Mesothelial cell of epicardium (in vitro differentiated cells): ENCODE measurements around the gene UNC5A. TPM values are rescaled to one million over a fixed set of nuclear protein-coding genes. Genes with fewer than 3 reads are reported as not detected.

Source experiments
- DNase-seq, 2 experiments: peaks; one replicate each; pipeline ENCODE4 v3.0.0; 2021; ENCODE audit warnings: low spot score in 2 of 2; ENCODE audit not compliant: unreplicated experiment in 2 of 2
- H3K27ac Mint-ChIP-seq: 2 replicates; pipeline ENCODE4 v1.8.0; 2021; ENCODE audit warnings: mixed read lengths
- H3K27me3 Mint-ChIP-seq: 2 replicates; pipeline ENCODE4 v1.8.0; 2021; ENCODE audit warnings: low read depth, mixed read lengths
- H3K36me3 Mint-ChIP-seq: 2 replicates; pipeline ENCODE4 v1.8.0; 2021; ENCODE audit warnings: mixed read lengths
- H3K4me1 Mint-ChIP-seq: 2 replicates; pipeline ENCODE4 v1.8.0; 2021; ENCODE audit warnings: mixed read lengths
- H3K4me3 Mint-ChIP-seq: 2 replicates; pipeline ENCODE4 v1.8.0; 2021; ENCODE audit warnings: mild to moderate bottlenecking, moderate library complexity, mixed read lengths
- H3K9me3 Mint-ChIP-seq: 2 replicates; pipeline ENCODE4 v1.8.0; 2021; ENCODE audit warnings: mixed read lengths
- CTCF ChIP-seq: fragments of 200-600 bp; sonication (generic); IDR thresholded peaks from one replicate; pipeline ENCODE4 v1.5.0; 2021; ENCODE audit warnings: antibody characterized with exemption; ENCODE audit not compliant: unreplicated experiment
- total RNA-seq: library from RNA; stranded (reverse); gene quantifications from 3 replicates; pipeline ENCODE4 v1.2.1, GENCODE V29; 2021

Gene UNC5A
- total RNA-seq, 1 donor from 2014 or later: not detected

- H3K4me1 Mint-ChIP-seq: no peaks in the 10 kb centered on the region
- DNase-seq: no peak
- TF ChIP-seq CTCF: no peak
- H3K36me3 Mint-ChIP-seq: no peaks in the 10 kb centered on the region
- H3K27me3 Mint-ChIP-seq: peaks cover 28% of the 10 kb centered on the region
- no peak overlapping the region for H3K4me3 Mint-ChIP-seq
- no peak overlapping the region for H3K27ac Mint-ChIP-seq
- no peaks in the 10 kb centered on the region for H3K9me3 Mint-ChIP-seq
These were observed 78.5 kb downstream of the UNC5A start for GRCh38 chr5:176888865-176889165.

- Mint-ChIP-seq H3K27me3 (peaks cover 28% of the 10 kb centered on the region), H3K4me3 (no peak overlapping the region), H3K27ac (no peak overlapping the region), H3K9me3 (no peaks in the 10 kb centered on the region), H3K36me3 (no peaks in the 10 kb centered on the region), H3K4me1 (no peaks in the 10 kb centered on the region)
- peak in 1 of 2 experiments; percentile 34 for DNase-seq
- no peak for TF ChIP-seq CTCF
These were observed 79.2 kb downstream of the UNC5A start for GRCh38 chr5:176889321-176890280.

GRCh38 chr5:176890455-176891330, 80.3 kb downstream of the UNC5A start:
- DNase-seq: peak in 1 of 2 experiments; percentile 33
- Mint-ChIP-seq H3K27ac (no peak overlapping the region), H3K4me1 (no peaks in the 10 kb centered on the region), H3K36me3 (no peaks in the 10 kb centered on the region), H3K27me3 (peaks cover 28% of the 10 kb centered on the region), H3K4me3 (no peak overlapping the region), H3K9me3 (no peaks in the 10 kb centered on the region)
- no peak for TF ChIP-seq CTCF

- no peaks in the 10 kb centered on the region for H3K36me3 Mint-ChIP-seq
- DNase-seq: peak in 1 of 2 experiments; percentile 25
- no peaks in the 10 kb centered on the region for H3K4me1 Mint-ChIP-seq
- H3K27ac Mint-ChIP-seq: no peak overlapping the region
- no peak overlapping the region for H3K4me3 Mint-ChIP-seq
- no peak for TF ChIP-seq CTCF
- H3K27me3 Mint-ChIP-seq: peaks cover 22% of the 10 kb centered on the region
- H3K9me3 Mint-ChIP-seq: no peaks in the 10 kb centered on the region
These were observed 81.1 kb downstream of the UNC5A start for GRCh38 chr5:176891331-176891958.

- Mint-ChIP-seq H3K4me3 (no peak overlapping the region), H3K9me3 (no peaks in the 10 kb centered on the region), H3K36me3 (no peaks in the 10 kb centered on the region), H3K27ac (no peak overlapping the region), H3K4me1 (no peaks in the 10 kb centered on the region), H3K27me3 (peaks cover 24% of the 10 kb centered on the region)
- DNase-seq: no peak
- no peak for TF ChIP-seq CTCF
These were observed 82.3 kb downstream of the UNC5A start for GRCh38 chr5:176892663-176893062.
